Choroid plexus epithelial cell (primary cell): ENCODE measurements around the gene EFNA5.
A peak's percentile ranks its signal among the peaks of the same experiment; 100 is the strongest.

ENCODE experiments used
- DNase-seq: peaks from one replicate; pipeline ENCODE4 v3.0.0-alpha.2; 2010; ENCODE audit warnings: low read depth
- H3K4me3 ChIP-seq: 2 replicates; pipeline ENCODE4 v1.5.1; 2011; ENCODE audit warnings: low read depth, mild to moderate bottlenecking, control low read depth, low read length, moderate library complexity
- CTCF ChIP-seq: conservative IDR thresholded peaks from 2 replicates; pipeline ENCODE4 v1.5.1; 2011; ENCODE audit warnings: low read depth, mild to moderate bottlenecking, control low read depth, inconsistent platforms, low read length, moderate library complexity

The EFNA5 gene

GRCh38 chr5:107673368-107674136, 2.8 kb upstream of the EFNA5 start:
- DNase-seq, result peak; percentile 96
- peak; percentile 100 for TF ChIP-seq CTCF
- peak overlapping the region; percentile 84 for H3K4me3 ChIP-seq

- peak overlapping the region; percentile 84 for H3K4me3 ChIP-seq
- no peak for TF ChIP-seq CTCF
- peak; percentile 62 for DNase-seq
Observed at GRCh38 chr5:107673039-107673367, 2.3 kb upstream of the EFNA5 start.

GRCh38 chr5:107672211-107673038, 1.7 kb upstream of the EFNA5 start:
- no peak for TF ChIP-seq CTCF
- peak; percentile 99 for DNase-seq

GRCh38 chr5:107671742-107672210, 1.0 kb upstream of the EFNA5 start:
- TF ChIP-seq CTCF, result no peak
- peak overlapping the region; percentile 84 for H3K4me3 ChIP-seq
- peak; percentile 81 for DNase-seq

More at GRCh38 chr5:107672211-107673038, 1.7 kb upstream of the EFNA5 start:
- peak overlapping the region; percentile 84 for H3K4me3 ChIP-seq

- TF ChIP-seq CTCF, result no peak
- peak; percentile 37 for DNase-seq
- peak overlapping the region; percentile 84 for H3K4me3 ChIP-seq
Observed at GRCh38 chr5:107670087-107670931, 428 bp downstream of the EFNA5 start.

GRCh38 chr5:107669096-107670031, 1.4 kb downstream of the EFNA5 start:
- TF ChIP-seq CTCF, result no peak
- H3K4me3 ChIP-seq, result peak overlapping the region; percentile 84
- peak; percentile 47 for DNase-seq
